T-helper 22 cell (primary cell): Measurements from ENCODE around the gene ERBB3.
"Not testable (repeated sequence)": the region's sequence is repeated elsewhere in the genome, so short reads cannot be mapped to it uniquely, and the experiment has no call there.

Experiments used
- DNase-seq: peaks from one replicate; pipeline ENCODE4 v3.0.0-alpha.2; 2020; ENCODE audit warnings: low read depth

ERBB3 gene

GRCh38 chr12:56079723-56080555, at the start of gene ERBB3:
TSS of gene ERBB3 (plus strand) at chr12:56080165. CDS start at chr12:56080301, 136 bp downstream.
- peak; percentile 60 for DNase-seq

GRCh38 chr12:56031987-56032386, 48.0 kb upstream of the ERBB3 start:
- no peak for DNase-seq

- DNase-seq, result peak; percentile 33
Observed at GRCh38 chr12:56034586-56035332, 45.2 kb upstream of the ERBB3 start.

GRCh38 chr12:56037161-56037560, 42.8 kb upstream of the ERBB3 start:
- no peak for DNase-seq

GRCh38 chr12:56038022-56038655, 41.8 kb upstream of the ERBB3 start:
- no peak for DNase-seq

- DNase-seq, result no peak
Observed at GRCh38 chr12:56040151-56040550, 39.8 kb upstream of the ERBB3 start.

GRCh38 chr12:56040963-56041551, 38.9 kb upstream of the ERBB3 start:
- no peak for DNase-seq

GRCh38 chr12:56041552-56042429, 38.2 kb upstream of the ERBB3 start, which contains the start of gene RPS26:
TSS of gene RPS26 (plus strand) at chr12:56041918. CDS start at chr12:56042167, 249 bp downstream.
- peak; percentile 94 for DNase-seq

GRCh38 chr12:56042430-56042813, 37.5 kb upstream of the ERBB3 start:
- not testable (repeated sequence) for DNase-seq

- no peak for DNase-seq
Observed at GRCh38 chr12:56042843-56043242, 37.1 kb upstream of the ERBB3 start.

- no peak for DNase-seq
Observed at GRCh38 chr12:56046027-56046780, 33.8 kb upstream of the ERBB3 start.

- no peak for DNase-seq
Observed at GRCh38 chr12:56053407-56053893, 26.5 kb upstream of the ERBB3 start.

GRCh38 chr12:56059964-56060363, 20.0 kb upstream of the ERBB3 start:
- DNase-seq, result not testable (repeated sequence)

GRCh38 chr12:56061982-56062381, 18.0 kb upstream of the ERBB3 start:
- DNase-seq, result no peak

- DNase-seq, result no peak
Observed at GRCh38 chr12:56062996-56063395, 17.0 kb upstream of the ERBB3 start.

- no peak for DNase-seq
Observed at GRCh38 chr12:56071648-56072047, 8.3 kb upstream of the ERBB3 start.

- DNase-seq, result no peak
Observed at GRCh38 chr12:56074396-56074795, 5.6 kb upstream of the ERBB3 start.

GRCh38 chr12:56077966-56078365, 2.0 kb upstream of the ERBB3 start:
- not testable (repeated sequence) for DNase-seq

- DNase-seq, result no peak
Observed at GRCh38 chr12:56078427-56078826, 1.5 kb upstream of the ERBB3 start.
